GM04504 (cell line): ENCODE measurements around the gene FBXL19.

Experiments used
- DNase-seq: peaks from one replicate; pipeline ENCODE4 v3.0.0-alpha.2; 2012; ENCODE audit warnings: low read depth

FBXL19 gene

GRCh38 chr16:30989469-30990047 lies 66.2 kb downstream of the FBXL19 start:
- no peak for DNase-seq

DNA sequence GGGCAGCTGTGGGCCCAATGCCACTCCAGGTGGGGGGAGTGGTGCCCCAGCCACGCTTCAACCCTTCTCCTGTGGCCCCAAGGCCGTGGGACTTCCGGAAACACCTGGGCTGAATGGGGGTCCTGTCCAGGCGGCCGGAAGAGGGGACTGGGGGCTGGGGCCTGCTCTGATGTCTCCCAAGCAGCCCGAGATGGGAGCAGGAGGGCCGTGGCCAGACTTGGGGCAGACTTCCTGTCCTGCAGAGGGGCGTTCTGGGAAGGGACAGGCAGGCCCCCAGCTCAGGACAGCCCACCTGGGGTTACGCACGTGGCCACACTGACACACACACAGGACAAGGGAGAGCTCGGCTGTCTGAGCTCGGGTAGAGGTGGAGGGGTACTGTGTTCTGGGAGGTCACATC lies 66.7 kb downstream of the FBXL19 start:
- no peak for DNase-seq

DNA sequence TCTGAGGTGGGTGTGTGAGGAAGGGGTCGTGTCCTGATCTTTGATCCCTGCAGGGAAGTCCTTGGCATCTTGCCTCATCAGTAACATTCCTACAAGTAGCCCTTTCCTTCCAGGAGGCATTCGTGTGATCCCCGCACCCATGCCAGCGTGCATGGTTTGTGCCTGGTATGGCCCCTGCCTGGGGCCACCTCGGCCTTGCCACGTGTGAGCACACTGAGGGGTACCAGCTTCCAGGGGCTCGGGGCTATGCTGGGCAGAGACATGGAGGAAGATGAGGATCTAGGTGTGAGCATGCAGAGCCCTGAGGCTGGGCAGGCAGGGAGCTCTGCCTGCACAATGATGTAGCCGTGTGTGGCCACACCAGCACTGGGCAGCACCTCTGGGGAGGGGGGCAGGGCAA lies 67.7 kb downstream of the FBXL19 start:
- no peak for DNase-seq

DNA sequence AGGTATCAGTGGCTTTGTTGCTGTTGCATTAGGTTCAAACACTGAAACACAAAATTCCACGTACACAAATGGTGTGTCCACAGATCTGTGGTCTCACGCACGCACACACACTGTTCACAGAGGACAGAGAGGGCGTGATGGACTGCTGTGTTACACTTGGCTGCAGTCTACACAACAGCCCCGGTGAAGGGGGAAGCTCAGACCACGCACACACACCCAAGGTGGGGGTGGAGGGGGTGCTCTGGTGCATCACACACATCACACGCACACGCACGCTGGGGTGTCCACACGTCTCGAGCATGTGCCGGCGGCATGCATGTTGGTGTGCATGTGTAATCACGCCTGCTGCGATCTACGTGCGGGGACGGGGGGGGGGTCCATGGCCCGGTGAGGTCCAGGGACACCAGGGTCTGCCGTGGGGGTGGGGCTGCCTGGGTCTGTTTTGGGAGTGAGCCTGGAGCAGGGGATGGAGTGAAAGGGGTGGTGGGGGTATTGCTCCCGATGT lies 69.0 kb downstream of the FBXL19 start:
- DNase-seq = no peak

DNA sequence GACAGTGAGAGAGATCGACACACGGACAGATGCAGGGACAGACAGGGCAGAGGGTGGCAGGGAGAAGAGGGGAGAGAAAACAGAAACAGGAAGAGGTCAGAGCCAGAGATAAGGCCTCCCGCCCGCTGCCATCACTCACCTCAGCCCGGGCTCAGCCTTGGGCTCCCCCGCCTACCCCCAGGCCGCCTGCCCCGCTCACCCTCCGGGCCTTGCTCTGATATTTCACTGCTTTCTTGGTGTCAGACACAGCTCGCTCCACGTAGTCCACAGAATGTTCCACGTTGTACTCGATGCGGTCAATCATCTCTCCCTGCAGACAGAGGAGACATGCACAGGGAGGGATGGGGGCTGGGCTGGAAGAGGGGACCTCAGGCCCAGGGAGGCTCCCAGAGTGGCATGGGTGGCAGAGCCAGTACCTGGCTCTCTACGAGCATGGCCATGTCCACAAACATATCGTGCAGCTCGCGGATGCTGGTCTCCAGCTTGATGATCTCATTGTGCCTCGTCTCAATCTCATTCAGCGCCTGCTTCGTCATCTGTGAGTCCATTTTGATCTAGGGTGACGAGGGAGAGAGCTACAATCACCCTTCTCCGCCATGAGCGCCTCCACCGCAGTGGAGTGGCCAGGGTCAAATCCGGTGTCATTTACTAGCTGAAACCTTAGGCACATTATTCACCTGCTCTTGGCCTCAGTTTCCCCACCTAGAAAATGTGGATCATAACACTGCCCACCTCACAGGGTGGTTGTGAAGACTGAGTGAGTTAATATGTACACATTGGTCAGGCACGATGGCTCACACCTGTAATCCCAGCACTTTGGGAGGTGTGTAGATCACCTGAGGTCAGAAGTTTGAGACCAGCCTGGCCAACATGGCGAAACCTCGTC lies 69.8 kb downstream of the FBXL19 start:
- no peak for DNase-seq

DNA sequence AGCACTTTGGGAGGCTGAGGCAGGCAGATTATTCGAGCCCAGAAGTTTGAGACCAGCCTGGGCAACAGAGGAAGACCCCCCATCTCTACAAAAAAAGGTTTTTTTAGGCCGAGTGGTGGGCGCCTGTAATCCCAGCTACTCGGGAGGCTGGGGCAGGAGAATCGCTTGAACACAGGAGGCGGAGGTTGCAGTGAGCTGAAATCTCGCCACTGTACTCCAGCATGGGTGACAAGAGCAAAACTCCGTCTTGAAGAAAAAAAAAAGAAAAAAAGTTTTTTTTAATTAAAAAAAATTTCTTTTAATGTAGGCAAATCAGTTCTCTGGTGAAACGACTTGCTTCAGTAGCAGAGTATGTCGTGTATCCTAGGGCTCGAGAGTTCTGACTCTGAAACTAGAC lies 72.6 kb downstream of the FBXL19 start:
- DNase-seq = no peak

- no peak for DNase-seq
Observed at GRCh38 chr16:30996324-30996984, 73.1 kb downstream of the FBXL19 start.

GRCh38 chr16:30996985-30997724 lies 73.8 kb downstream of the FBXL19 start:
- DNase-seq = peak; percentile 62

DNA sequence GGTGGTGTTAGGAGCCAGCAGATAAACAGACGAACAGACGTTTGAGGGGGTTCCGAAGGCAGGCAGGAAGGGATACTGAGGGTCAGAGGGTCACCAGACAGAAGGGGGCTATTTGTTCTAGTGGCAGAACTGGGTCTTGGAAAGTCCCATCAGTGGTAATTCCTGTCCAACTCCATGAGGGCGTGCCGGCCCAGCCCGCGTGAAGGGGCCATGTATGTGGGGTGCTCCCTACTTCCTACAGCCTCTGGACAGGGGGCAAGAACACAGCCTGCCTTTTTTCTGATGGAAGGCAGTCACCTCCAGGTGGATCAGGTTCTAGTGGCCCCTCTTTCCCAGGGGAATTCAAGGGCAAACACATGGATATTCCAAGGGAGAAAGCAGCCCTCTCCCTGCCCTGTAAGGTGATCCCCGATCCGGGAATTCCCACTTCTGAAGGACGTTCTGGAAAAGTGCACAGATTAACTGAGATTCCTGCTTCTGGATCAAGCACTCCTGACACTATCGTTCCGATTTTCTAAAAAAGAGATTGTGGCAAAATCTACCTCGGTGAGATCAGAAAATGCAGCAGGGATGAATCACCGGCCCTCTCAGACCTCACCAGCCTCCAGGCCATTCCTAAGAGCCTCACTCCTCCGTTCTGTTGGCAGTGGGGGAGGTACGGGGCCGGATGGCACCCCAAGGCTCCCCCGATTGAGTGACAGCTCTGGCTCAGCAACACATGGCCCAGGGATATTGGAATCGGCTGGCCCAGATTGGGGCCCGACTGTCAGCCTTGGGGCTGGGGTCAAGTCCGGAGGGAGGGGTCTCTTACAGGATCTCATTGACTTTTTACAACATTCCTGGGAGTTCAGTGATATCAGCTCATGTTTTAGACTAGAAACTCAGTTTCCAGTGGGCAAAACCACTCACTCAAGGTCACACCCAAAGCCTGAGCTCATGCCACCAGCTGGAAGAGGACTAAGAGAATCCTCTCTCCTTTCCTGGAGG lies 74.6 kb downstream of the FBXL19 start:
- DNase-seq = peak; percentile 64
